PC-9 (cell line): Measurements from ENCODE around the gene EPSTI1. TPM values are rescaled to one million over a fixed set of nuclear protein-coding genes. Genes with fewer than 3 reads are reported as not detected.

Experiments used
- BruUV-seq: library from RNA; stranded (reverse); fragments of 400-500 nt; replicated peaks from 2 replicates; lab custom pipeline; 2021; lab: Mats Ljungman, UMichigan
- CTCF ChIA-PET: fragments of 300-600 bp; sonication (Branson Sonifier 250); formaldehyde crosslinking; loops from one replicate; lab custom pipeline; 2022; ENCODE audit warnings: antibody characterized with exemption; lab: Charles Lee
- POLR2A ChIA-PET: fragments of 300-600 bp; sonication (Branson Sonifier 250); formaldehyde crosslinking; loops from one replicate; lab custom pipeline; 2022; ENCODE audit warnings: antibody characterized with exemption; ENCODE audit not compliant: unreplicated experiment; lab: Charles Lee
- DNase-seq, 2 experiments: peaks; one replicate each; pipeline versions ENCODE4 v3.0.0 to v3.0.0-alpha.2; 2015 to 2022; ENCODE audit warnings: mixed read lengths in 1 of 2
- H2AFZ ChIP-seq: fragments of 200-600 bp; sonication (generic); 2 replicates; pipeline ENCODE4 v1.8.1; 2017; ENCODE audit warnings: antibody characterized with exemption
- H3F3A ChIP-seq: fragments of 200-600 bp; sonication (generic); 2 replicates; pipeline ENCODE4 v1.8.1; 2017; ENCODE audit warnings: antibody characterized with exemption, mild to moderate bottlenecking, low read depth; ENCODE audit not compliant: insufficient read depth
- H3K27ac ChIP-seq: fragments of 200-600 bp; sonication (generic); 2 replicates; pipeline ENCODE4 v1.6.1; 2016; ENCODE audit warnings: mixed run types
- H3K27me3 ChIP-seq: fragments of 200-600 bp; sonication (generic); 2 replicates; pipeline ENCODE4 v1.6.1; 2016; ENCODE audit warnings: low read depth, mixed run types; ENCODE audit not compliant: insufficient read depth
- H3K36me3 ChIP-seq: fragments of 200-600 bp; sonication (generic); 2 replicates; pipeline ENCODE4 v1.6.1; 2016; ENCODE audit warnings: low read depth, mixed run types
- H3K4me1 ChIP-seq: fragments of 200-600 bp; sonication (generic); replicated peaks from 2 replicates; pipeline ENCODE4 v1.6.1; 2016; ENCODE audit warnings: mixed run types; ENCODE audit not compliant: insufficient read depth
- H3K4me2 ChIP-seq: fragments of 200-600 bp; sonication (generic); 2 replicates; pipeline ENCODE4 v1.6.1; 2017; ENCODE audit warnings: mixed run types
- H3K4me3 ChIP-seq: fragments of 200-600 bp; sonication (generic); 2 replicates; pipeline ENCODE4 v1.6.1; 2016; ENCODE audit warnings: mixed run types
- H3K79me2 ChIP-seq: fragments of 200-600 bp; sonication (generic); 2 replicates; pipeline ENCODE4 v1.6.1; 2017; ENCODE audit warnings: low read depth, mixed run types
- H3K9me2 ChIP-seq: fragments of 200-600 bp; sonication (generic); 2 replicates; pipeline ENCODE4 v1.8.1; 2017; ENCODE audit warnings: mild to moderate bottlenecking; ENCODE audit not compliant: insufficient read depth
- H3K9me3 ChIP-seq: fragments of 200-600 bp; sonication (generic); 2 replicates; pipeline ENCODE4 v1.8.1; 2016; ENCODE audit warnings: low read depth; ENCODE audit not compliant: insufficient read depth
- H4K20me1 ChIP-seq: fragments of 200-600 bp; sonication (generic); 2 replicates; pipeline ENCODE4 v1.8.1; 2017; ENCODE audit not compliant: insufficient read depth
- EZH2 ChIP-seq: fragments of 200-600 bp; sonication (generic); IDR thresholded peaks from 2 replicates; pipeline ENCODE4 v1.8.0; 2017; ENCODE audit warnings: antibody characterized with exemption, low read depth
- intact Hi-C: fragments of 100-400 bp; cut with micrococcal nuclease; formaldehyde crosslinking; loops from one replicate; pipeline ENCODE4 v1.10.0; 2022; ENCODE audit not compliant: unreplicated experiment
- total RNA-seq: library from RNA; stranded (reverse); gene quantifications from 2 replicates; pipeline ENCODE4 v1.2.3, GENCODE V29; 2021
- TF ChIP-seq, protein P1 (sequence below): fragments of 200-600 bp; sonication (generic); conservative IDR thresholded peaks from 2 replicates; pipeline ENCODE4 v1.6.1; 2017; ENCODE audit warnings: mixed run types, antibody characterized with exemption, mild to moderate bottlenecking, moderate library complexity

Gene EPSTI1
- total RNA-seq, 1 experiment from 2014 or later = 3.4 TPM

DNA sequence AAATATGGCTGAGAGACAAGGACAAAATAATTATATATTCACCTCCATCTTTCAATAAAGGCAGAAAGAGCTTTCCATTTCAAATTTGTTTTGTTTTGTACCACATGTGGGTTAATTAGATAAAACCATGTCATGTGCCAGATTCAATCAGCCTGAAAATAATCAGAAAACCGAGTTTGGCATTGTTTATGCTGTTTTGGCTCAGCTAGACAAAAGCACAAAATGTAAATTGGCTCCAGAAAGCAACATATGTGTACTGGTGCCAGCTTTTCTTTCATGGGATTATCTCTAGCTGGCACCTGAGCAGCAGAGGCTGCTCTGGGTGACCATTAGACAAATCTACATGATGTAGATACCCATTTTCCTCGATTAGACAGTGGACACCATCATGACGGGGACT is 22.1 kb upstream of the EPSTI1 start:
- no TSS peak for BruUV-seq
- no peaks in the 10 kb centered on the region for H3K36me3 ChIP-seq
- H3K27me3 ChIP-seq = no peaks in the 10 kb centered on the region
- POLR2A ChIA-PET = interaction anchor here (0.6 kb wide), 1 partner anchor 81 kb away, joined by 5 read pairs; no protein-coding TSS in a partner anchor
- no peaks in the 10 kb centered on the region for H3K79me2 ChIP-seq
- H3K27ac ChIP-seq = no peak overlapping the region
- H2AFZ ChIP-seq = no peak overlapping the region
- H3K9me2 ChIP-seq = no peaks in the 10 kb centered on the region
- no peak overlapping the region for H3K4me3 ChIP-seq
- no peaks in the 10 kb centered on the region for H3F3A ChIP-seq
- no peaks in the 10 kb centered on the region for H3K9me3 ChIP-seq
- H3K4me2 ChIP-seq = no peak overlapping the region
- intact Hi-C loops = no loop called here
- CTCF ChIA-PET = no interaction called here
- H4K20me1 ChIP-seq = no peaks in the 10 kb centered on the region
- DNase-seq = no peak
- no peaks in the 10 kb centered on the region for H3K4me1 ChIP-seq
- TF ChIP-seq EZH2 = no peak
- TF ChIP-seq, protein P1, sequence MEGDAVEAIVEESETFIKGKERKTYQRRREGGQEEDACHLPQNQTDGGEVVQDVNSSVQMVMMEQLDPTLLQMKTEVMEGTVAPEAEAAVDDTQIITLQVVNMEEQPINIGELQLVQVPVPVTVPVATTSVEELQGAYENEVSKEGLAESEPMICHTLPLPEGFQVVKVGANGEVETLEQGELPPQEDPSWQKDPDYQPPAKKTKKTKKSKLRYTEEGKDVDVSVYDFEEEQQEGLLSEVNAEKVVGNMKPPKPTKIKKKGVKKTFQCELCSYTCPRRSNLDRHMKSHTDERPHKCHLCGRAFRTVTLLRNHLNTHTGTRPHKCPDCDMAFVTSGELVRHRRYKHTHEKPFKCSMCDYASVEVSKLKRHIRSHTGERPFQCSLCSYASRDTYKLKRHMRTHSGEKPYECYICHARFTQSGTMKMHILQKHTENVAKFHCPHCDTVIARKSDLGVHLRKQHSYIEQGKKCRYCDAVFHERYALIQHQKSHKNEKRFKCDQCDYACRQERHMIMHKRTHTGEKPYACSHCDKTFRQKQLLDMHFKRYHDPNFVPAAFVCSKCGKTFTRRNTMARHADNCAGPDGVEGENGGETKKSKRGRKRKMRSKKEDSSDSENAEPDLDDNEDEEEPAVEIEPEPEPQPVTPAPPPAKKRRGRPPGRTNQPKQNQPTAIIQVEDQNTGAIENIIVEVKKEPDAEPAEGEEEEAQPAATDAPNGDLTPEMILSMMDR = no peak

DNA sequence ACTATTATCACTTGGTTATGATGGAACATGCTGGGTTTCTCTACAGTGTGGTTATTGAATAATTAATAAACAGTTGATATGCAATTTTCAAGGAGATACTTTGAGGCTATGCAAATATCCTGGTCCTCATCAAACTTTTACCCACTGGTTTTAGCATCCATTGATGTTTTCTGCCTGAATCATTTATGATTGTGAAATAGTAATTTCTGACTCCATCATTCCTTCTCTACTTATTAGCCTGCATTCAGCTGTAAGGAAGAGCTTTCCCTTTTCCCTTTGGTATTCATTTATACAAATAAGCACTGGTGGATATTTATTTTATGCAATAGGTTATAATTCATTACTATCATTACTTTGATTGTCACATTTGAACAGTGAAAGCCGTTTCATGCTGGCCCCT is 17.5 kb upstream of the EPSTI1 start:
- TF ChIP-seq, protein P1 = no peak
- TF ChIP-seq EZH2 = no peak
- H3K36me3 ChIP-seq = no peaks in the 10 kb centered on the region
- H3K4me1 ChIP-seq = peaks cover 34% of the 10 kb centered on the region
- no peak overlapping the region for H3K27ac ChIP-seq
- H3K9me3 ChIP-seq = no peaks in the 10 kb centered on the region
- no peak for DNase-seq
- BruUV-seq = no TSS peak
- H2AFZ ChIP-seq = no peak overlapping the region
- no peaks in the 10 kb centered on the region for H3K9me2 ChIP-seq
- H3K27me3 ChIP-seq = no peaks in the 10 kb centered on the region
- ChIA-PET CTCF (no interaction called here), POLR2A (no interaction called here)
- intact Hi-C loops = no loop called here
- H3F3A ChIP-seq = peaks cover 31% of the 10 kb centered on the region
- no peak overlapping the region for H3K4me2 ChIP-seq
- no peaks in the 10 kb centered on the region for H4K20me1 ChIP-seq
- H3K79me2 ChIP-seq = no peaks in the 10 kb centered on the region
- H3K4me3 ChIP-seq = no peak overlapping the region

DNA sequence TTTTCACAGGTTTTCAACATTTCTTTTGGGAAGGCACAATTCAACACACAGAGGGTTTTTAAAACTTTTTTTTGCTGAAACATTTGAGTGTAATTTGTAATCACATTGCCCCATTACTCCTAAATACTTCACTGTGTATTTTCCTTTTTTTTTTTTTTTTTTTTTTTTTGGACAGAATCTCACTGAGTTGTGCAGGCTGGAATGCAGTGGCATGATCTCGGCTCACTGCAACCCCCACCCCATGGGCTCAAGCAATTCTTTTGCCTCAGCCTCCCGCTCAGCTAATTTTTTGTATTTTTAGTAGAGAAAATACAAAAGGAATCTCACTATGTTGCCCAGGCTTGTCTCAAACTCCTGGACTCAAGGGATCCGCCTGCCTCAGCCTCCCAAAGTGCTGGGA is 16.6 kb upstream of the EPSTI1 start:
- no TSS peak for BruUV-seq
- no peak overlapping the region for H3K4me3 ChIP-seq
- no peak overlapping the region for H3K4me2 ChIP-seq
- H3K9me3 ChIP-seq = no peaks in the 10 kb centered on the region
- ChIA-PET POLR2A (no interaction called here), CTCF (interaction anchor here (0.6 kb wide), 1 partner anchor 16 kb away, joined by 5 read pairs; no protein-coding TSS in a partner anchor)
- no peaks in the 10 kb centered on the region for H3K36me3 ChIP-seq
- H2AFZ ChIP-seq = no peak overlapping the region
- no peaks in the 10 kb centered on the region for H3K79me2 ChIP-seq
- peaks cover 31% of the 10 kb centered on the region for H3F3A ChIP-seq
- no peak overlapping the region for H3K27ac ChIP-seq
- peaks cover 34% of the 10 kb centered on the region for H3K4me1 ChIP-seq
- intact Hi-C loops = no loop called here
- H3K9me2 ChIP-seq = no peaks in the 10 kb centered on the region
- DNase-seq = no peak
- TF ChIP-seq, protein P1 = no peak
- no peak for TF ChIP-seq EZH2
- H4K20me1 ChIP-seq = no peaks in the 10 kb centered on the region
- no peaks in the 10 kb centered on the region for H3K27me3 ChIP-seq
